ENCODE results near the gene RELT.

The RELT gene

DNA sequence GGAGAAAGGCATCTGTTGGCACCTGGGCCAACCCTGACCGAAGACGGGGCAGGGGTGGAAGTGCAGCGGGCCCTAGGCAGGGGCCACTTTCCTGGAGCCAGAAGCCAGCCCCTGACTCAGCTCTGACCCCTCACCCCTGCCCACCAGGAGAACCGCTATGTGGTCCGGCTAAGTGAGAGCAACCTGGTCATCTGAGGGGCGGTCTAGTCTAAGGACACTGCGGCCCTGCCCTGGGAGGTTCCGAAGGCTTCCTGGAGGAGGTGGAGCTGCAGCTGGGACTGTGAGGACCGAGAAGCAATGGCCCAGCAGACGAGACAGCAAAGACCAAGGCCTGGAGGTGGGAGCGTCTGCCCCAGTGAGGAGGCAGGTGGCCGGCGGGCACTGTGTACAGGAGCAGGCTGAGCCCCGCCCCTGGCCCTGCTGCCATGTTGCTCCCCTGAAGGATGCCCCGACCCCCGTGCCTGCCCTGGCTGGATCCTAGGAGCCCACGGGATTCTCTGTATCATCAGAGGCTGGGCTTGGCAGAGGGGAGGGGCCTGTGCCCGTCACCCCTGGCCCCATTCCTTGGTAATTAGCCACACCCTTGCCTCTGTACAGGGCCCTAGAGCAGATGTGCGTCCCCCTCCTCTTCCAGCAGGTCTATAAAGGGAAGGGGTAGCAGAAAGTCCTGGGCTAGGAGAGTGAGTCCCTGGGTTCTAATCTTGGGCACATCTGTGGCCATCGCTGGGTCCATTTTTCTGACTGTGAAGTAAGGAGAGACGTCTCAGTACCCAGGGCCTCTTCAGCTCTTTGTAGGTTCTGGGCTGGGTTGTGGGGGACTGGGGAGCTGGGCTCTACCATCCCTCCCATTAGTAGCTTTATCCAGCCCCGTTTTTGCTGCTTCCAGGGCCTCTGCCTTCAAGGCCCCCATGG is 19.4 kb downstream of the RELT start:
- no peak overlapping the region for H3K4me3 ChIP-seq (ENCODE audit: low read length)
- peak overlapping the region; percentile 44 for H3K9ac ChIP-seq (ENCODE audit: low read length)
- peaks cover 3% of the 10 kb centered on the region for H3K36me3 ChIP-seq (ENCODE audit: control insufficient read depth, insufficient read depth, low read length, severe bottlenecking)
- H3K9me3 ChIP-seq (ENCODE audit: control insufficient read depth, low read length): no peaks in the 10 kb centered on the region
- no peak for DNase-seq (ENCODE audit: low read depth)
- peaks cover 34% of the 10 kb centered on the region for H3K4me1 ChIP-seq (ENCODE audit: control insufficient read depth, insufficient read depth, low read length)
- no peaks in the 10 kb centered on the region for H3K27me3 ChIP-seq (replicated peaks; ENCODE audit: control insufficient read depth, insufficient read depth, low read length)

DNA sequence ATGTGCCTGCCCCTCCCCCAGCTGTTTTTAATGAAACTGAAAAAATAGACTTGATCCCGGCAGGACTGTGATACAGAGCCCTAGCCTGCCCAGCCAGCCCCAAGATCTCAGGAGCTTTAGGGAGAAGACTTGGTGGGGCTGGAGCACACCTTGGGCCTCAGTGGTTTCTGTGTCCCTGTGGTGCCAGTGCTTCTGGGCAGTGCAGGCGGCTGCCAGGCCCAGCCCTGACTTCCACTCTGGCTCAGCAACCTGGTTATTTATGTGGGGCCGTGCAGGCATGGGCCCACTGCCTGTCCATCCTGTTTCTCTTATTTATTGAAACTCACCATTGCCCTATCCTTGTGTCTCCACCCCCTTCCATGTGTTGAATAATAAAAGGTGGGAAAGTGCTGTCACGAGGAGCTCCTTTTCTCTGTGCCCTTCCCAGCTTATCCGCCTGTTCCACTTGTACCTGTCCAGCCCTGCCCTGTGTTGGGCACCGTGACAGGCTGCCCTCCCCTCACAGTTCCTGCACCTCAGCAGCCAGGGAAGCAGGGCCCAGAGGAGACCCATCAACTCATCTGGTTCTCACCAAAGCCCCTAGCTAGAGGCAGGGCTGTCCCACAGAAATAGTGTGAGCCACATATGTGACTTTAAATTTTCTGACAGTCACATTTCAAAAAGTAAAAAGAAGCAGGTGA is 20.2 kb downstream of the RELT start:
- DNase-seq (ENCODE audit: low read depth): no peak
- Histone ChIP-seq H3K9ac (ENCODE audit: low read length) (peak overlapping the region; percentile 44), H3K27me3 (replicated peaks; ENCODE audit: control insufficient read depth, insufficient read depth, low read length) (no peaks in the 10 kb centered on the region), H3K9me3 (ENCODE audit: control insufficient read depth, low read length) (no peaks in the 10 kb centered on the region), H3K4me1 (ENCODE audit: control insufficient read depth, insufficient read depth, low read length) (peaks cover 38% of the 10 kb centered on the region), H3K4me3 (ENCODE audit: low read length) (no peak overlapping the region), H3K36me3 (ENCODE audit: control insufficient read depth, insufficient read depth, low read length, severe bottlenecking) (no peaks in the 10 kb centered on the region)

DNA sequence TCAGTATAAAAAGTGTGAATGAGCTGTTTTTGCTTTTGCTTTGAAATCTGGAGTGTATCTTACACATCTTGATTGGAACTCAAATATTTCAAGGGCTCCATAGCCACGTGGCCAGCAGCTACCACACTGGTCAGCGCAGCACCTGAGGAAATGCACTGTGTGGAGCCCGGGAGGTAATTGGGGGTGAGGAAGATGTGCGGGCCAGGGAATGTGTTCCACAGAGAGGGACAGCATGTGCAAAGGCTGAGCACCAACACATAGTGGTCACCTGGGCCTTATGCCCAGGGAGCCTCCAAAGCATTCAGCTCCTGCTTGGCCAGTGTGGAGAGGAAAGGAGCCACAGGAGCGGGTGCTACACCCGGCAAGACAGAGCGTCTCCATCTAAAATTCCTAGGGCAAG is 20.8 kb downstream of the RELT start:
- H3K9ac ChIP-seq (ENCODE audit: low read length): peak overlapping the region; percentile 44
- H3K9me3 ChIP-seq (ENCODE audit: control insufficient read depth, low read length): no peaks in the 10 kb centered on the region
- no peaks in the 10 kb centered on the region for H3K36me3 ChIP-seq (ENCODE audit: control insufficient read depth, insufficient read depth, low read length, severe bottlenecking)
- peaks cover 44% of the 10 kb centered on the region for H3K4me1 ChIP-seq (ENCODE audit: control insufficient read depth, insufficient read depth, low read length)
- no peaks in the 10 kb centered on the region for H3K27me3 ChIP-seq (replicated peaks; ENCODE audit: control insufficient read depth, insufficient read depth, low read length)
- H3K4me3 ChIP-seq (ENCODE audit: low read length): no peak overlapping the region
- no peak for DNase-seq (ENCODE audit: low read depth)

DNA sequence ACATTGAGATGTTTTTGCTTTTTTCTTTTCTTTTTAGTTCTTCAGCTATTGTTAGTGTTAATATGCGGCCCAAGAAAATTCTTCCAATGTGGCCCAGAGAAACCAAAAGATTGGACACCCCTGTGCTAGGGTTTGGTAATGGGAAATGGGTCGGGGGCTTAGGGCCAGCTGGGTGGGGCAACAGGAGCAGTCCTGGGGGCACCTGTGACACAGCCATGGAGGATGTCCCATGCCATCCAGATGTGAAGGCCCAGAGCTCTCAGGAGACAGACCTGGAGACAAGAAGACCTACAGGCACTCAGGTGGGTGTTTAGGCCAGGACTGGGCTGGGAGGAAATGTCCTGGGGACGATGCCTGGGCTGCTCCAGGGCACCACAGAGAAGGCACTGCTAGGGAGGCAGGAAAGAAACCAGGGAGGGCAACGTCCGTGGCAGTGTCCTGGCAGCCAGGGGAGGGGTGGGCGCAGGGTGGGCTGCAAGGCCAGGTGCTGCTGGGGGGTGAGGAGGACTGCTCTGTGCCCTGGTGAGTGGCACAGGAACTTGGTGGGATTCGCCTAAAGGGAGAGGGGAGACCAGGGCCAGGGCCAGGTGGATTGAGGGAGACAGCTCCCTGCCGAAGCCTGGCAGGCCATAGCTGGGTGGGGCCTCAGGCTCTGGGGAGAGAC is 21.4 kb downstream of the RELT start:
- Histone ChIP-seq H3K4me3 (ENCODE audit: low read length) (no peak overlapping the region), H3K9me3 (ENCODE audit: control insufficient read depth, low read length) (no peaks in the 10 kb centered on the region), H3K4me1 (ENCODE audit: control insufficient read depth, insufficient read depth, low read length) (peaks cover 50% of the 10 kb centered on the region), H3K9ac (ENCODE audit: low read length) (peak overlapping the region; percentile 44), H3K36me3 (ENCODE audit: control insufficient read depth, insufficient read depth, low read length, severe bottlenecking) (no peaks in the 10 kb centered on the region), H3K27me3 (replicated peaks; ENCODE audit: control insufficient read depth, insufficient read depth, low read length) (no peaks in the 10 kb centered on the region)
- no peak for DNase-seq (ENCODE audit: low read depth)

- no peak for DNase-seq (ENCODE audit: low read depth)
- Histone ChIP-seq H3K4me1 (ENCODE audit: control insufficient read depth, insufficient read depth, low read length) (peaks cover 51% of the 10 kb centered on the region), H3K36me3 (ENCODE audit: control insufficient read depth, insufficient read depth, low read length, severe bottlenecking) (no peaks in the 10 kb centered on the region), H3K9ac (ENCODE audit: low read length) (no peak overlapping the region), H3K9me3 (ENCODE audit: control insufficient read depth, low read length) (no peaks in the 10 kb centered on the region), H3K4me3 (ENCODE audit: low read length) (no peak overlapping the region), H3K27me3 (replicated peaks; ENCODE audit: control insufficient read depth, insufficient read depth, low read length) (no peaks in the 10 kb centered on the region)
These were observed 21.9 kb downstream of the RELT start for GRCh38 chr11:73398132-73398526.

DNA sequence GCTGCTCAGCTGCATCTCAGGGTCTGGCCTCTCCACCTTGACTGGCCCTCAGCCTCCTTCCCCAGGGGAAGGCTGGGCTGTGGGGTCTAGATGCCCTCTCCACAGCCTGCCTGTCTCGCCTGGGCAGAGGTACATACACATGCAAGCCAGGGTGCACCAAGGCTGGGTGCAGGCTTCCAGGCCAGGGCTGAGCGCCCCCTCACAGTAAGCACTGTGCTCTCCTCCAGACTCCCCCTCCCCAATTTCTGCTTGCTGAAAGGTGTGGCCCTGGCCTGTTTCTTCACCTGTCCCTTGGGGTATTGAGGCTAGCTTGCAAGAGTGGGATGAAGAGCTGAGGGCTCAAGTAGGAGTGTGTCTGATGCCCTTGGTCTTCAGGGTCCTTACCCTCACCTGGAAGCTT is 22.5 kb downstream of the RELT start:
- H3K4me1 ChIP-seq (ENCODE audit: control insufficient read depth, insufficient read depth, low read length): peaks cover 51% of the 10 kb centered on the region
- H3K27me3 ChIP-seq (replicated peaks; ENCODE audit: control insufficient read depth, insufficient read depth, low read length): no peaks in the 10 kb centered on the region
- no peak overlapping the region for H3K4me3 ChIP-seq (ENCODE audit: low read length)
- DNase-seq (ENCODE audit: low read depth): no peak
- H3K36me3 ChIP-seq (ENCODE audit: control insufficient read depth, insufficient read depth, low read length, severe bottlenecking): no peaks in the 10 kb centered on the region
- no peaks in the 10 kb centered on the region for H3K9me3 ChIP-seq (ENCODE audit: control insufficient read depth, low read length)
- H3K9ac ChIP-seq (ENCODE audit: low read length): no peak overlapping the region

DNA sequence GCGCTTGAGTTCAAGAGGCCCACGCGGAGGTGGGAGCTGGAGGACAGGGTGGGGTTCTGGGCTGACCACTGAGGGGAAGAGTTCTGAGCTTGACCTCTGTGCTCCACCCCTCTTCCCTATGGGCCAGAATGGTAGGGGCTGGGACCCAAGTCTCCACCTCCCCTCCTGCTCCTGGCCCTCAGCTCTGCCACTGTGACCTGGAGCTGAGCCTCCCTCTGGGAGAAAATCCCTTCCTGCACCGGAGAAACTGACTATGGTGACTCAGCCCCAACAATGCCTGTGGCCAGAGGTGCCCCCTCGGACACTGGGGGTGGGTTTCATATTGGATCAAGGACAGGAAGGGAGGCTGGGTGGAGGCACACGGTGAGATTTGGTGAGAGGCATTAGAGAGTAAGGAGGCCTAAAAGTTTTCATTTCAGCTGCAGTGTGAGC is 23.0 kb downstream of the RELT start:
- H3K27me3 ChIP-seq (replicated peaks; ENCODE audit: control insufficient read depth, insufficient read depth, low read length): no peaks in the 10 kb centered on the region
- no peaks in the 10 kb centered on the region for H3K36me3 ChIP-seq (ENCODE audit: control insufficient read depth, insufficient read depth, low read length, severe bottlenecking)
- H3K9ac ChIP-seq (ENCODE audit: low read length): no peak overlapping the region
- H3K4me3 ChIP-seq (ENCODE audit: low read length): no peak overlapping the region
- peaks cover 51% of the 10 kb centered on the region for H3K4me1 ChIP-seq (ENCODE audit: control insufficient read depth, insufficient read depth, low read length)
- H3K9me3 ChIP-seq (ENCODE audit: control insufficient read depth, low read length): no peaks in the 10 kb centered on the region
- no peak for DNase-seq (ENCODE audit: low read depth)

- no peaks in the 10 kb centered on the region for H3K9me3 ChIP-seq (ENCODE audit: control insufficient read depth, low read length)
- H3K27me3 ChIP-seq (replicated peaks; ENCODE audit: control insufficient read depth, insufficient read depth, low read length): no peaks in the 10 kb centered on the region
- H3K4me3 ChIP-seq (ENCODE audit: low read length): no peak overlapping the region
- DNase-seq (ENCODE audit: low read depth): no peak
- H3K4me1 ChIP-seq (ENCODE audit: control insufficient read depth, insufficient read depth, low read length): peaks cover 51% of the 10 kb centered on the region
- no peak overlapping the region for H3K9ac ChIP-seq (ENCODE audit: low read length)
- no peaks in the 10 kb centered on the region for H3K36me3 ChIP-seq (ENCODE audit: control insufficient read depth, insufficient read depth, low read length, severe bottlenecking)
These were observed 23.4 kb downstream of the RELT start for GRCh38 chr11:73399636-73400035.

DNA sequence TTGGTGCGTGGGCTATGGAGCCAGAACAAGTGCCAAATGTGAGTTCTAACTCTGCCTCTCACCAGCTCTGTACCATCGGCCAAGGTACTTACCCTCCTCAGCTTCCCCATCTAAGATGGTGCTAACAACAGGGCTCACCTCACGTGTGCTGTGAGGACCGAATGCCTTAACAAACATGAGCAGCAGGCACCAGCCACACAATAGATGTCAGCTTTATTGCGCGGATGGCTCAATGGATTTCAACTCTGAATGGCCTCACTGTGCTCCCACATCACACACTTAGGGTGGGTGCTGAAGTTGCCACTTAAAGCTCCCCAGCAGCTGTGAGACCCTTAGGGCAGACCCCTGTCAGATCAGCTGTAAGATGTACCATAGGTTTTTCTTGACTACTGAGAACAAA is 24.1 kb downstream of the RELT start:
- H3K9ac ChIP-seq (ENCODE audit: low read length): no peak overlapping the region
- H3K4me1 ChIP-seq (ENCODE audit: control insufficient read depth, insufficient read depth, low read length): peaks cover 50% of the 10 kb centered on the region
- H3K4me3 ChIP-seq (ENCODE audit: low read length): no peak overlapping the region
- no peaks in the 10 kb centered on the region for H3K27me3 ChIP-seq (replicated peaks; ENCODE audit: control insufficient read depth, insufficient read depth, low read length)
- no peaks in the 10 kb centered on the region for H3K9me3 ChIP-seq (ENCODE audit: control insufficient read depth, low read length)
- no peaks in the 10 kb centered on the region for H3K36me3 ChIP-seq (ENCODE audit: control insufficient read depth, insufficient read depth, low read length, severe bottlenecking)
- DNase-seq (ENCODE audit: low read depth): no peak

GRCh38 chr11:73401217-73401923 is 25.2 kb downstream of the RELT start:
- H3K9me3 ChIP-seq (ENCODE audit: control insufficient read depth, low read length): no peaks in the 10 kb centered on the region
- peaks cover 41% of the 10 kb centered on the region for H3K4me1 ChIP-seq (ENCODE audit: control insufficient read depth, insufficient read depth, low read length)
- no peak for DNase-seq (ENCODE audit: low read depth)
- peaks cover 8% of the 10 kb centered on the region for H3K36me3 ChIP-seq (ENCODE audit: control insufficient read depth, insufficient read depth, low read length, severe bottlenecking)
- peak overlapping the region; percentile 14 for H3K9ac ChIP-seq (ENCODE audit: low read length)
- H3K27me3 ChIP-seq (replicated peaks; ENCODE audit: control insufficient read depth, insufficient read depth, low read length): no peaks in the 10 kb centered on the region
- H3K4me3 ChIP-seq (ENCODE audit: low read length): peak overlapping the region; percentile 7
